Measurements from ENCODE around the gene GALNTL6.

The GALNTL6 gene

DNA sequence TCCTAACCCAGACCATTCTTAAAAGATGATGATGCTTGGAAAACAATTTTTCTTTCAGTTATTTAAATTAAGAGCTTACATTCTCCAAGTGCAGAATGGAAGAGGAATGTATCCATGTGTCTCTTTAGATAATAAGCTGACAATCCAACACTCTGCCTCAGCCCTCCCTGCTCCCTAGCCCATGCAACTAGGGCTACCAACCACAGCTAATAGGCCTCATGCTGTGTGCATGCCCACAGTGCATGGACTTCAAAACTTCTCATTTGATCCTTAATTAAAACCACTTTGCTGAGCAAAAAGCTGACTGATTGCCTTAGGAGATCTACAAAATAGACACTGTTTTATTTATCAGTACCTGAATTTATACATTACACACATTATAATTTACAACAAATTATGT is 473.9 kb downstream of the GALNTL6 start:
- H3K4me3 Mint-ChIP-seq, result no peak overlapping the region
- DNase-seq, result no peak
- H3K36me3 Mint-ChIP-seq (ENCODE audit: low read depth), result no peaks in the 10 kb centered on the region
- H3K4me1 Mint-ChIP-seq, result no peaks in the 10 kb centered on the region
- TF ChIP-seq, protein P1, sequence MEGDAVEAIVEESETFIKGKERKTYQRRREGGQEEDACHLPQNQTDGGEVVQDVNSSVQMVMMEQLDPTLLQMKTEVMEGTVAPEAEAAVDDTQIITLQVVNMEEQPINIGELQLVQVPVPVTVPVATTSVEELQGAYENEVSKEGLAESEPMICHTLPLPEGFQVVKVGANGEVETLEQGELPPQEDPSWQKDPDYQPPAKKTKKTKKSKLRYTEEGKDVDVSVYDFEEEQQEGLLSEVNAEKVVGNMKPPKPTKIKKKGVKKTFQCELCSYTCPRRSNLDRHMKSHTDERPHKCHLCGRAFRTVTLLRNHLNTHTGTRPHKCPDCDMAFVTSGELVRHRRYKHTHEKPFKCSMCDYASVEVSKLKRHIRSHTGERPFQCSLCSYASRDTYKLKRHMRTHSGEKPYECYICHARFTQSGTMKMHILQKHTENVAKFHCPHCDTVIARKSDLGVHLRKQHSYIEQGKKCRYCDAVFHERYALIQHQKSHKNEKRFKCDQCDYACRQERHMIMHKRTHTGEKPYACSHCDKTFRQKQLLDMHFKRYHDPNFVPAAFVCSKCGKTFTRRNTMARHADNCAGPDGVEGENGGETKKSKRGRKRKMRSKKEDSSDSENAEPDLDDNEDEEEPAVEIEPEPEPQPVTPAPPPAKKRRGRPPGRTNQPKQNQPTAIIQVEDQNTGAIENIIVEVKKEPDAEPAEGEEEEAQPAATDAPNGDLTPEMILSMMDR (IDR thresholded peaks at IDR 0.05), result no peak
- H3K27me3 Mint-ChIP-seq (ENCODE audit: low read depth, poor library complexity), result no peaks in the 10 kb centered on the region
- no peaks in the 10 kb centered on the region for H3K9me3 Mint-ChIP-seq
- no peak overlapping the region for H3K27ac Mint-ChIP-seq

GRCh38 chr4:172305698-172306097 is 492.5 kb downstream of the GALNTL6 start:
- H3K9me3 Mint-ChIP-seq, result peaks cover 14% of the 10 kb centered on the region
- no peaks in the 10 kb centered on the region for H3K4me1 Mint-ChIP-seq
- no peak for DNase-seq
- TF ChIP-seq, protein P1 (IDR thresholded peaks at IDR 0.05), result no peak
- no peak overlapping the region for H3K4me3 Mint-ChIP-seq
- H3K27me3 Mint-ChIP-seq (ENCODE audit: low read depth, poor library complexity), result no peaks in the 10 kb centered on the region
- H3K27ac Mint-ChIP-seq, result no peak overlapping the region
- H3K36me3 Mint-ChIP-seq (ENCODE audit: low read depth), result no peaks in the 10 kb centered on the region

DNA sequence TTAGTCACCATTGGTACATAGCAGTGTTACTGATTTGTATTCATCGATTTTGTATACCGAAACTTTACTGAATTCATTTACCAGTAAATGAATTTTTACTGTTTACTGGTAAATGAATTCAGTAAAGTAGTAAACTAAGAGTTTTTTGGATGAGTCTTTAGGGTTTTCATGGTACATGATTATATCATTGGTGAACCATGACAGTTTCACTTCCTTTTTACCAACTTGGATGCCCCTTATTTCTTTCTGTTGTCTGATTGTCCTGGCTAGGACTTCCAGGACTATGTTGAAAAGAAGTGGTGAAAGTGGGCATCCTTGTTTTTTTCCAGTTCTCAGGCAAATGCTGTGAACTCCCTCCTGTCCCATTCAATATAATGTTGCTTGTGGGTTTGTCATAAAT is 494.9 kb downstream of the GALNTL6 start:
- DNase-seq, result no peak
- H3K27ac Mint-ChIP-seq, result no peak overlapping the region
- peaks cover 7% of the 10 kb centered on the region for H3K9me3 Mint-ChIP-seq

GRCh38 chr4:172311682-172312081 is 498.5 kb downstream of the GALNTL6 start:
- no peak overlapping the region for H3K4me3 Mint-ChIP-seq
- no peak overlapping the region for H3K27ac Mint-ChIP-seq
- no peaks in the 10 kb centered on the region for H3K4me1 Mint-ChIP-seq
- H3K27me3 Mint-ChIP-seq (ENCODE audit: low read depth, poor library complexity), result no peaks in the 10 kb centered on the region
- no peaks in the 10 kb centered on the region for H3K36me3 Mint-ChIP-seq (ENCODE audit: low read depth)
- no peak for DNase-seq
- H3K9me3 Mint-ChIP-seq, result peaks cover 7% of the 10 kb centered on the region
- TF ChIP-seq, protein P1 (IDR thresholded peaks at IDR 0.05), result no peak

More for the DNA sequence above, 494.9 kb downstream of the GALNTL6 start:
- H3K4me3 Mint-ChIP-seq, result no peak overlapping the region
- TF ChIP-seq, protein P1 (IDR thresholded peaks at IDR 0.05), result no peak
- no peaks in the 10 kb centered on the region for H3K4me1 Mint-ChIP-seq
- H3K27me3 Mint-ChIP-seq (ENCODE audit: low read depth, poor library complexity), result no peaks in the 10 kb centered on the region
- H3K36me3 Mint-ChIP-seq (ENCODE audit: low read depth), result no peaks in the 10 kb centered on the region

DNA sequence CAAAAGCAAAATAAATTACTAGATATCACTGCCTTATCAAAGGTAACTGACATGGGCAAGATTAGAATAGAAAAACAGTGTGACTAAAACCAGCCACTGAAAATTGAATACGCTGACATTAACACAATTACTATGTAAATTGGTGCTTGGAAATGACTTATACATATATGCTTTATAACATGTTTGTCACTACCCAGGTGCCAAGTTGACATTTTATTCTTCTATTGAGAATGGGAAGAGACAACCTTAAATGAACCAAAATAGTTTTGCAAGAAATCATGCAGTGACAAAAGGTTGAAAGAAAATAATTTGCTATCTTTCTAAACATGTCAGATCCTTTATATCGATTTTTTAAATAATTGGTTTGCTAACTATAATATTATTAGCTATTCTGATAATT is 510.1 kb downstream of the GALNTL6 start:
- H3K4me3 Mint-ChIP-seq, result no peak overlapping the region
- TF ChIP-seq, protein P1 (IDR thresholded peaks at IDR 0.05), result no peak
- H3K27me3 Mint-ChIP-seq (ENCODE audit: low read depth, poor library complexity), result no peaks in the 10 kb centered on the region
- H3K36me3 Mint-ChIP-seq (ENCODE audit: low read depth), result no peaks in the 10 kb centered on the region
- no peaks in the 10 kb centered on the region for H3K9me3 Mint-ChIP-seq
- no peak overlapping the region for H3K27ac Mint-ChIP-seq
- peaks cover 6% of the 10 kb centered on the region for H3K4me1 Mint-ChIP-seq
- no peak for DNase-seq

- Mint-ChIP-seq H3K9me3 (peaks cover 3% of the 10 kb centered on the region), H3K4me3 (no peak overlapping the region), H3K27ac (no peak overlapping the region), H3K27me3 (ENCODE audit: low read depth, poor library complexity) (peaks cover 4% of the 10 kb centered on the region), H3K4me1 (no peaks in the 10 kb centered on the region), H3K36me3 (ENCODE audit: low read depth) (no peaks in the 10 kb centered on the region)
- no peak for DNase-seq
- TF ChIP-seq, protein P1 (IDR thresholded peaks at IDR 0.05), result no peak
Observed at GRCh38 chr4:172344308-172344938, 531.2 kb downstream of the GALNTL6 start.
